Omental fat pad (tissue), 4 donors: Measurements from ENCODE around the gene MRPS24. TPM values are rescaled to one million over a fixed set of nuclear protein-coding genes. Genes with fewer than 3 reads are reported as not detected.

ENCODE experiments used
- ATAC-seq: fragments of 150-250 bp; one replicate; pipeline ENCODE4 v1.9.1; 2016; ENCODE audit warnings: mild to moderate bottlenecking, moderate library complexity; ENCODE audit not compliant: low FRiP score
- DNase-seq: peaks from one replicate; pipeline ENCODE4 v3.0.0-alpha.2; 2019; ENCODE audit warnings: low spot score
- CTCF ChIP-seq, 3 donors: fragments of 450-650 bp; IDR thresholded peaks; one replicate each; pipeline ENCODE4 v1.5.1; 2016 to 2017; ENCODE audit warnings: antibody characterized with exemption in 3 of 3, mild to moderate bottlenecking in 3 of 3, moderate library complexity in 2 of 3
- total RNA-seq, 4 donors: library from RNA; depleted of rRNA; stranded (reverse); fragments of >200 nt; gene quantifications; one replicate each; pipeline ENCODE4 v1.1.0, GENCODE V29; 2016

MRPS24 gene
- total RNA-seq, 4 donors from 2014 or later, result 69.8 to 109 (median 82.6) TPM

- ATAC-seq, result no peak
- TF ChIP-seq CTCF (IDR thresholded peaks at IDR 0.05), result no peak
Observed at GRCh38 chr7:43870316-43870715, 999 bp upstream of the MRPS24 start.

GRCh38 chr7:43869867-43870240, 537 bp upstream of the MRPS24 start:
- no peak for TF ChIP-seq CTCF (IDR thresholded peaks at IDR 0.05)
- ATAC-seq, result peak; percentile 28
- DNase-seq, result no peak

More at GRCh38 chr7:43870316-43870715, 999 bp upstream of the MRPS24 start:
- DNase-seq, result no peak

- no peak for TF ChIP-seq CTCF (IDR thresholded peaks at IDR 0.05)
- ATAC-seq, result no peak
Observed at GRCh38 chr7:43868681-43869005, 674 bp downstream of the MRPS24 start.

GRCh38 chr7:43868181-43868580, 1.1 kb downstream of the MRPS24 start:
- no peak for TF ChIP-seq CTCF (IDR thresholded peaks at IDR 0.05)
- ATAC-seq (no peak), DNase-seq (no peak)

More at GRCh38 chr7:43868681-43869005, 674 bp downstream of the MRPS24 start:
- no peak for DNase-seq

GRCh38 chr7:43865277-43865676, 4.0 kb downstream of the MRPS24 start:
- ATAC-seq (no peak), DNase-seq (no peak)
- TF ChIP-seq CTCF (IDR thresholded peaks at IDR 0.05), result no peak

GRCh38 chr7:43864126-43864525, 5.2 kb downstream of the MRPS24 start:
- ATAC-seq (no peak), DNase-seq (no peak)
- no peak for TF ChIP-seq CTCF (IDR thresholded peaks at IDR 0.05)

GRCh38 chr7:43856996-43857395, 12.3 kb downstream of the MRPS24 start:
- no peak for ATAC-seq
- no peak for TF ChIP-seq CTCF (IDR thresholded peaks at IDR 0.05)
- no peak for DNase-seq
